ENCODE data around the gene AP3S2.
"Not testable (repeated sequence)": the region's sequence is repeated elsewhere in the genome, so short reads cannot be mapped to it uniquely, and the experiment has no call there.

The AP3S2 gene

GRCh38 chr15:89893696-89894447, at the start of gene AP3S2:
Gene AP3S2, minus strand, starts transcription at chr15:89893994. Its CDS starts 45 bp downstream, at chr15:89893949.
- DNase-seq = peak; percentile 97

- DNase-seq = no peak
Observed at GRCh38 chr15:89939910-89940309, 46.1 kb upstream of the AP3S2 start.

GRCh38 chr15:89939377-89939776, 45.6 kb upstream of the AP3S2 start:
- not testable (repeated sequence) for DNase-seq

- DNase-seq = no peak
Observed at GRCh38 chr15:89937365-89938350, 43.9 kb upstream of the AP3S2 start.

GRCh38 chr15:89936786-89937265, 43.0 kb upstream of the AP3S2 start:
- no peak for DNase-seq

GRCh38 chr15:89936051-89936785, 42.4 kb upstream of the AP3S2 start:
- DNase-seq = no peak

GRCh38 chr15:89932880-89933279, 39.1 kb upstream of the AP3S2 start:
- DNase-seq = no peak

GRCh38 chr15:89928421-89928820, 34.6 kb upstream of the AP3S2 start:
- DNase-seq = no peak

- no peak for DNase-seq
Observed at GRCh38 chr15:89926158-89926557, 32.4 kb upstream of the AP3S2 start.

- no peak for DNase-seq
Observed at GRCh38 chr15:89917442-89918101, 23.8 kb upstream of the AP3S2 start.

GRCh38 chr15:89916660-89917059, 22.9 kb upstream of the AP3S2 start:
- no peak for DNase-seq

- no peak for DNase-seq
Observed at GRCh38 chr15:89912674-89913396, 19.0 kb upstream of the AP3S2 start, which contains the start of gene ARPIN. Gene ARPIN, minus strand, starts transcription at chr15:89912952. Its CDS starts 117 bp downstream, at chr15:89912835.

- no peak for DNase-seq
Observed at GRCh38 chr15:89912145-89912673, 18.4 kb upstream of the AP3S2 start.

GRCh38 chr15:89910891-89911626, 17.3 kb upstream of the AP3S2 start:
- DNase-seq = no peak

GRCh38 chr15:89909611-89910010, 15.8 kb upstream of the AP3S2 start:
- no peak for DNase-seq

- no peak for DNase-seq
Observed at GRCh38 chr15:89908226-89908625, 14.4 kb upstream of the AP3S2 start.

- DNase-seq = no peak
Observed at GRCh38 chr15:89907289-89907688, 13.5 kb upstream of the AP3S2 start.

- peak; percentile 1 for DNase-seq
Observed at GRCh38 chr15:89905846-89906378, 12.1 kb upstream of the AP3S2 start.

- DNase-seq = peak; percentile 24
Observed at GRCh38 chr15:89904519-89904918, 10.7 kb upstream of the AP3S2 start.

GRCh38 chr15:89903858-89904130, 10.0 kb upstream of the AP3S2 start:
- DNase-seq = peak; percentile 38

All from activated CD8-positive, alpha-beta memory T cell treated with anti-CD3 and anti-CD28 coated beads for 24 hours (primary cell).